Mucosa of descending colon (tissue), 3 donors: Measurements from ENCODE around the gene ST6GAL2. TPM values are rescaled to one million over a fixed set of nuclear protein-coding genes. Genes with fewer than 3 reads are reported as not detected.
A peak's percentile ranks its signal among the peaks of the same experiment; 100 is the strongest.

Experiments used
- ATAC-seq: fragments of 200-7000 bp; cut with Tn5 transposase; one replicate; pipeline ENCODE4 v1.9.1; 2020; ENCODE audit warnings: mild to moderate bottlenecking, moderate library complexity
- DNase-seq, 3 donors: peaks; one replicate each; pipeline ENCODE4 v3.0.0-alpha.2; 2020
- H3K36me3 ChIP-seq: fragments of 200-600 bp; one replicate; pipeline ENCODE4 v1.8.0; 2021; ENCODE audit warnings: low read depth, mild to moderate bottlenecking
- H3K4me1 ChIP-seq: fragments of 200-600 bp; one replicate; pipeline ENCODE4 v1.8.0; 2021; ENCODE audit warnings: low read depth, mild to moderate bottlenecking
- H3K4me3 ChIP-seq: fragments of 200-600 bp; one replicate; pipeline ENCODE4 v1.8.0; 2021; ENCODE audit warnings: mild to moderate bottlenecking
- H3K9me3 ChIP-seq: fragments of 200-600 bp; one replicate; pipeline ENCODE4 v1.8.0; 2021; ENCODE audit warnings: mild to moderate bottlenecking
- CTCF ChIP-seq: fragments of 200-600 bp; IDR thresholded peaks from one replicate; pipeline ENCODE4 v1.8.0; 2022; ENCODE audit warnings: antibody characterized with exemption, mild to moderate bottlenecking
- intact Hi-C, 2 donors: fragments of 100-400 bp; cut with DNase I in 1 of 2; cut with micrococcal nuclease in 1 of 2; formaldehyde crosslinking; loops; one replicate each; pipeline versions ENCODE4 v1.11.0 to v1.11.1; 2022; cut with DNase I, micrococcal nuclease
- total RNA-seq, 3 donors: library from RNA; stranded (reverse); fragmentation: NEBNext Ultra II Directional in 2 of 3; extraction: Animal tissue kit (Norgen Biotek cat#: 25700) in 2 of 3; gene quantifications; one replicate each; pipeline versions ENCODE4 v1.2.1 to v1.2.4, GENCODE V29; 2021 to 2023
- donor health status: DM: no; HTN: no; CAD: no; lungs with moderate emphysema.
- donor health status: DM: no; HTN: no; CAD: no.
- donor health status: DM: no; HTN: yes; CAD: no.

ST6GAL2 gene
- total RNA-seq, 3 donors from 2014 or later, result 0.20 to 3.2 (median 1.2) TPM

GRCh38 chr2:106869512-106870275 lies 16.3 kb downstream of the ST6GAL2 start:
- intact Hi-C loops, result no loop called here
- Histone ChIP-seq H3K4me1 (no peaks in the 10 kb centered on the region), H3K9me3 (no peaks in the 10 kb centered on the region), H3K4me3 (no peak overlapping the region), H3K36me3 (no peaks in the 10 kb centered on the region)
- ATAC-seq (no peak), DNase-seq (no peak)
- no peak for TF ChIP-seq CTCF

- H3K4me3 ChIP-seq, result no peak overlapping the region
- no peak for TF ChIP-seq CTCF
- peak in 1 of 3 donors; percentile 4 for DNase-seq
- intact Hi-C loops, result no loop called here
- no peaks in the 10 kb centered on the region for H3K36me3 ChIP-seq
- no peaks in the 10 kb centered on the region for H3K4me1 ChIP-seq
- H3K9me3 ChIP-seq, result no peaks in the 10 kb centered on the region
- ATAC-seq, result no peak
Observed at GRCh38 chr2:106868275-106868674, 17.7 kb downstream of the ST6GAL2 start.

- DNase-seq (no peak), ATAC-seq (no peak)
- intact Hi-C loops, result no loop called here
- Histone ChIP-seq H3K36me3 (no peaks in the 10 kb centered on the region), H3K4me1 (no peaks in the 10 kb centered on the region), H3K9me3 (no peaks in the 10 kb centered on the region), H3K4me3 (no peak overlapping the region)
- TF ChIP-seq CTCF, result no peak
Observed at GRCh38 chr2:106867196-106867953, 18.6 kb downstream of the ST6GAL2 start.

GRCh38 chr2:106866641-106867040 lies 19.3 kb downstream of the ST6GAL2 start:
- DNase-seq (no peak), ATAC-seq (no peak)
- Histone ChIP-seq H3K4me3 (no peak overlapping the region), H3K9me3 (no peaks in the 10 kb centered on the region), H3K36me3 (no peaks in the 10 kb centered on the region), H3K4me1 (no peaks in the 10 kb centered on the region)
- TF ChIP-seq CTCF, result no peak
- intact Hi-C loops, result no loop called here

- DNase-seq, result no peak
- Histone ChIP-seq H3K9me3 (no peaks in the 10 kb centered on the region), H3K4me1 (no peaks in the 10 kb centered on the region), H3K4me3 (no peak overlapping the region), H3K36me3 (no peaks in the 10 kb centered on the region)
- no peak for TF ChIP-seq CTCF
- intact Hi-C loops, result no loop called here
- ATAC-seq, result no peak
Observed at GRCh38 chr2:106864051-106864450, 21.9 kb downstream of the ST6GAL2 start.
